ENCODE data around the gene P2RX4.

GRCh38 chr12:121217761-121218160 is 7.8 kb downstream of the P2RX4 start:
- TF ChIP-seq CTCF (IDR thresholded peaks at IDR 0.05) (no peak), EP300 (IDR thresholded peaks at IDR 0.05) (no peak), POLR2A (IDR thresholded peaks at IDR 0.05) (no peak)
